MM.1S (cell line): ENCODE measurements around the gene PRDM7.

Source experiments
- DNase-seq: peaks from one replicate; pipeline ENCODE4 v3.0.0-alpha.2; 2015
- H2AFZ ChIP-seq: fragments of 300-600 bp; sonication (generic); 2 replicates; pipeline ENCODE4 v1.6.0; 2016; ENCODE audit warnings: antibody characterized with exemption, low read length
- H3F3A ChIP-seq: fragments of 300-600 bp; sonication (generic); 2 replicates; pipeline ENCODE4 v1.6.1; 2016; ENCODE audit warnings: mild to moderate bottlenecking, antibody characterized with exemption, low read length, moderate library complexity, mixed read lengths; ENCODE audit not compliant: insufficient read depth
- H3K27ac ChIP-seq: fragments of 300-600 bp; sonication (generic); 2 replicates; pipeline ENCODE4 v1.5.1; 2016; ENCODE audit warnings: mild to moderate bottlenecking, low read length
- H3K27me3 ChIP-seq: fragments of 300-600 bp; sonication (generic); replicated peaks from 2 replicates; pipeline ENCODE4 v1.6.0; 2016; ENCODE audit warnings: low read length; ENCODE audit not compliant: insufficient read depth
- H3K36me3 ChIP-seq: fragments of 300-600 bp; sonication (generic); replicated peaks from 2 replicates; pipeline ENCODE4 v1.6.1; 2016; ENCODE audit warnings: mild to moderate bottlenecking, low read length, mixed read lengths; ENCODE audit not compliant: insufficient read depth
- H3K4me1 ChIP-seq: fragments of 300-600 bp; sonication (generic); 2 replicates; pipeline ENCODE4 v1.6.1; 2016; ENCODE audit warnings: low read length, mixed read lengths
- H3K4me2 ChIP-seq: fragments of 300-600 bp; sonication (generic); 2 replicates; pipeline ENCODE4 v1.6.0; 2016; ENCODE audit warnings: low read depth, low read length
- H3K4me3 ChIP-seq: fragments of 300-600 bp; sonication (generic); 2 replicates; pipeline ENCODE4 v1.5.1; 2016; ENCODE audit warnings: low read length, mixed read lengths
- H3K79me2 ChIP-seq: fragments of 300-600 bp; sonication (generic); 2 replicates; pipeline ENCODE4 v1.6.1; 2016; ENCODE audit warnings: mixed run types, low read length, mixed read lengths
- H3K9ac ChIP-seq: fragments of 300-600 bp; sonication (generic); 2 replicates; pipeline ENCODE4 v1.6.1; 2016; ENCODE audit warnings: low read length, mixed read lengths
- H3K9me2 ChIP-seq: fragments of 300-600 bp; sonication (generic); replicated peaks from 2 replicates; pipeline ENCODE4 v1.6.1; 2016; ENCODE audit warnings: mild to moderate bottlenecking, low read length, mixed read lengths; ENCODE audit not compliant: insufficient read depth
- H3K9me3 ChIP-seq: fragments of 300-600 bp; sonication (generic); replicated peaks from 2 replicates; pipeline ENCODE4 v1.6.1; 2016; ENCODE audit warnings: mild to moderate bottlenecking, low read length, mixed read lengths; ENCODE audit not compliant: insufficient read depth
- H4K20me1 ChIP-seq: fragments of 300-600 bp; sonication (generic); 2 replicates; pipeline ENCODE4 v1.6.1; 2016; ENCODE audit warnings: mild to moderate bottlenecking, low read length, moderate library complexity, mixed read lengths; ENCODE audit not compliant: insufficient read depth
- EZH2 ChIP-seq: fragments of 300-600 bp; sonication (generic); optimal IDR thresholded peaks from 2 replicates; pipeline ENCODE3; 2017; ENCODE audit warnings: low read depth, mild to moderate bottlenecking, antibody characterized with exemption, low read length, mixed read lengths
- EZH2phosphoT487 ChIP-seq: fragments of 300-600 bp; sonication (generic); IDR thresholded peaks from 2 replicates; pipeline ENCODE4 v1.6.1; 2018; ENCODE audit warnings: antibody characterized with exemption, low read length
- TF ChIP-seq, protein P1 (sequence below): fragments of 300-600 bp; sonication (generic); IDR thresholded peaks from 2 replicates; pipeline ENCODE4 v1.5.1; 2016; ENCODE audit warnings: antibody characterized with exemption, low read length, mixed read lengths

PRDM7 gene

DNA sequence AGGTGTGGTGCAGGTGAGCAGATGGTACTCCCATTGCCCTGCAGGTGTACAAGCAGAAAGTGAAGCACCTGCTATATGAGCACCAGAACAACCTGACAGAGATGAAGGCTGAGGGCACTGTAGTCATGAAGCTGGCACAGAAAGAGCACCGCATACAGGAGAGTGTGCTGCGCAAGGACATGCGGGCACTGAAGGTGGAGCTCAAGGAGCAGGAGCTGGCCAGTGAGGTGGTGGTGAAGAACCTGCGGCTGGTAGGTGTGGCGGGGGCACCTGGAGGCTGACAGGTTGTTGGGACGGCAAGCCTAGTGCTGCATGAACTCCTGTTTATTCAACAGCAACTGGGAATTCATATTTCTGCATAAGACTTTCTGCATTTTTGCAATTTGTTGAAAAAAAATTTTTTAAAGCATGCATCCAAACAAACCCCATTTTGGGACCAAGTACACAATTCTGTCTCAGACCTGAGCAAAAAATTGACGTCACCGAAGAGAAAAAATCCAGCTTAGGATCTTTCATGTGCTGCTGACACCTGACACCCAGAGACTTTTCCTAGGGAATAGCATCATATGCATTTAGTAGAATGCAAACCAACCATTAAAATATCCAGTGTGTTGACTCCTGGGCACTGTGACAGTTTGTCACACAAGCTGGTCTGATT, 44.3 kb downstream of the PRDM7 start:
- Histone ChIP-seq H3F3A (no peaks in the 10 kb centered on the region), H3K4me3 (no peak overlapping the region), H3K4me1 (no peaks in the 10 kb centered on the region), H3K27me3 (no peaks in the 10 kb centered on the region), H3K27ac (no peak overlapping the region), H3K9ac (no peak overlapping the region), H4K20me1 (no peaks in the 10 kb centered on the region), H3K36me3 (no peaks in the 10 kb centered on the region), H3K4me2 (no peak overlapping the region), H3K9me2 (no peaks in the 10 kb centered on the region), H3K9me3 (no peaks in the 10 kb centered on the region), H3K79me2 (no peaks in the 10 kb centered on the region), H2AFZ (no peak overlapping the region)
- DNase-seq, result no peak
- TF ChIP-seq, protein P1, sequence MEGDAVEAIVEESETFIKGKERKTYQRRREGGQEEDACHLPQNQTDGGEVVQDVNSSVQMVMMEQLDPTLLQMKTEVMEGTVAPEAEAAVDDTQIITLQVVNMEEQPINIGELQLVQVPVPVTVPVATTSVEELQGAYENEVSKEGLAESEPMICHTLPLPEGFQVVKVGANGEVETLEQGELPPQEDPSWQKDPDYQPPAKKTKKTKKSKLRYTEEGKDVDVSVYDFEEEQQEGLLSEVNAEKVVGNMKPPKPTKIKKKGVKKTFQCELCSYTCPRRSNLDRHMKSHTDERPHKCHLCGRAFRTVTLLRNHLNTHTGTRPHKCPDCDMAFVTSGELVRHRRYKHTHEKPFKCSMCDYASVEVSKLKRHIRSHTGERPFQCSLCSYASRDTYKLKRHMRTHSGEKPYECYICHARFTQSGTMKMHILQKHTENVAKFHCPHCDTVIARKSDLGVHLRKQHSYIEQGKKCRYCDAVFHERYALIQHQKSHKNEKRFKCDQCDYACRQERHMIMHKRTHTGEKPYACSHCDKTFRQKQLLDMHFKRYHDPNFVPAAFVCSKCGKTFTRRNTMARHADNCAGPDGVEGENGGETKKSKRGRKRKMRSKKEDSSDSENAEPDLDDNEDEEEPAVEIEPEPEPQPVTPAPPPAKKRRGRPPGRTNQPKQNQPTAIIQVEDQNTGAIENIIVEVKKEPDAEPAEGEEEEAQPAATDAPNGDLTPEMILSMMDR, result no peak
- TF ChIP-seq EZH2 (no peak), EZH2phosphoT487 (no peak)

DNA sequence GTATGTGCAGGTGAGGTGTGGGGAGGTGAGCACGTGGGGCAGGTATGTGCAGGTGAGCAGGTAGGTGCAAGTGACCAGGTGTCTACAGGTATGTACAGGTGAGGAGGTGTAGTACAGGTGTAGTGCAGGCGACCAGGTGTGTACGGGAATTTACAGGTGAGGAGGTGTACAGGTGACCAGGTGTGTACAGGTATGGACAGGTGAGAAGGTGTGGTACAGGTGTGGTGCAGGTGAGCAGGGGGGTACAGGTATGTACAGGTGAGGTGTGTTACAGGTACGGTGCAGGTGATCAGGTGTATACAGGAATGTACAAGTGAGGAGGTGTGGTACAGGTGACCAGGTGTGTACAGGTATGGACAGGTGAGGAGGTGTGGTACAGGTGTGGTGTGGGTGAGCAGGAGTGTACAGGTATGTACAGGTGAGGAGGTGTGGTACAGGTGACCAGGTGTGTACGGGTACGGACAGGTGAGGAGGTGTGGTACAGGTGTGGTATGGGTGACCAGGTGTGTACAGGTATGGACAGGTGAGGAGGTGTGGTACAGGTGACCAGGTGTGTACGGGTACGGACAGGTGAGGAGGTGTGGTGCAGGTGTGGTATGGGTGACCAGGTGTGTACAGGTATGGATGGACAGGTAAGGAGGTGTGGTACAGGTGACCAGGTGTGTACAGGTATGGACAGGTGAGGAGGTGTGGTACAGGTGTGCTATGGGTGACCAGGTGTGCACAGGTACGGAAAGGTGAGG, 45.0 kb downstream of the PRDM7 start:
- Histone ChIP-seq H3K36me3 (no peaks in the 10 kb centered on the region), H3F3A (no peaks in the 10 kb centered on the region), H3K27me3 (no peaks in the 10 kb centered on the region), H3K9ac (no peak overlapping the region), H2AFZ (no peak overlapping the region), H3K9me3 (no peaks in the 10 kb centered on the region), H4K20me1 (no peaks in the 10 kb centered on the region), H3K9me2 (no peaks in the 10 kb centered on the region), H3K27ac (no peak overlapping the region), H3K4me1 (no peaks in the 10 kb centered on the region), H3K4me2 (no peak overlapping the region), H3K79me2 (no peaks in the 10 kb centered on the region), H3K4me3 (no peak overlapping the region)
- TF ChIP-seq EZH2phosphoT487, result no peak
- no peak for DNase-seq

DNA sequence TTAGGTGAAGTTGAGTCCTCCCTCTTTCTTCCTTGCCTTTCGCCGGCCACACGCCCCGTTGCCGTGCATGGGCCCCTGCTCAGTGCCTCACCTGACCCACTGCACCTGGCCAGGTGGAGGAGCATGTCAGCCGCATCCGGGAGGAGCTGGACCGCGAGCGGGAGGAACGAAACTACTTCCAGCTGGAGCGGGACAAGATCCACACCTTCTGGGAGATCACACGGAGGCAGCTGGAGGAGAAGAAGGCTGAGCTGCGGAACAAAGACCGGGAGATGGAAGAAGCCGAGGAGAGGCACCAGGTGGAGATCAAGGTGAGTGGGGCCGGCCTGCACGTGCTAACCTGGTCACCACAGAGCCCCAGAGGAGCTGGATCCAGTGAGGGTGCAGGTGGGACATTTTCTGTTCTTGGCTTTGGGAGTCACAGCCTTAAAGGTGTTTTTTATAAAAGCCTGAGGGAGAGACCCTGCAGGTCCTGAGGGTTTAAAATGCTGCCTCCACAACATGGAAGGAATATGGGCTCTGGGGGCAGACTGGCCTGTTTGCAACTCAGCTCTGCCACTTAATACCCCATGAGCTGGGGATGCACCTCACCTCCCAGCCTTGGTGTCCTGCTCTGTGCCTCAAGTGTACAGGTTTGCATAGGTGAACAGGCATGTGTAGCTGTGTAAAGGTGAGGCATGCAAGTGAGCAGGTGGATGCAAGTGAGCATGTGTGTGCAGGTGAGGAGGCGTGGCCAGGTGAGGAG, 45.8 kb downstream of the PRDM7 start:
- no peak for DNase-seq
- no peaks in the 10 kb centered on the region for H4K20me1 ChIP-seq
- no peak overlapping the region for H3K4me3 ChIP-seq
- H3F3A ChIP-seq, result no peaks in the 10 kb centered on the region
- no peaks in the 10 kb centered on the region for H3K79me2 ChIP-seq
- TF ChIP-seq EZH2 (no peak), EZH2phosphoT487 (no peak)
- TF ChIP-seq, protein P1, result no peak
- no peak overlapping the region for H3K27ac ChIP-seq
- H3K27me3 ChIP-seq, result no peaks in the 10 kb centered on the region
- H3K4me1 ChIP-seq, result no peaks in the 10 kb centered on the region
- H3K9ac ChIP-seq, result no peak overlapping the region
- no peak overlapping the region for H2AFZ ChIP-seq
- H3K9me2 ChIP-seq, result no peaks in the 10 kb centered on the region
- no peak overlapping the region for H3K4me2 ChIP-seq
- no peaks in the 10 kb centered on the region for H3K9me3 ChIP-seq
- H3K36me3 ChIP-seq, result no peaks in the 10 kb centered on the region
